HK-2 (cell line): ENCODE measurements around the gene KDM3B.
A peak's percentile ranks its signal among the peaks of the same experiment; 100 is the strongest.
"Not testable (repeated sequence)": the region's sequence is repeated elsewhere in the genome, so short reads cannot be mapped to it uniquely, and the experiment has no call there.

Source experiments
- DNase-seq: peaks from one replicate; pipeline ENCODE4 v3.0.0-alpha.2; 2018; ENCODE audit not compliant: unreplicated experiment

KDM3B gene

GRCh38 chr5:138389332-138389731 lies 36.8 kb downstream of the KDM3B start:
- no peak for DNase-seq

GRCh38 chr5:138389911-138390310 lies 37.4 kb downstream of the KDM3B start:
- not testable (repeated sequence) for DNase-seq

GRCh38 chr5:138391859-138392386 lies 39.4 kb downstream of the KDM3B start:
- DNase-seq = no peak

DNA sequence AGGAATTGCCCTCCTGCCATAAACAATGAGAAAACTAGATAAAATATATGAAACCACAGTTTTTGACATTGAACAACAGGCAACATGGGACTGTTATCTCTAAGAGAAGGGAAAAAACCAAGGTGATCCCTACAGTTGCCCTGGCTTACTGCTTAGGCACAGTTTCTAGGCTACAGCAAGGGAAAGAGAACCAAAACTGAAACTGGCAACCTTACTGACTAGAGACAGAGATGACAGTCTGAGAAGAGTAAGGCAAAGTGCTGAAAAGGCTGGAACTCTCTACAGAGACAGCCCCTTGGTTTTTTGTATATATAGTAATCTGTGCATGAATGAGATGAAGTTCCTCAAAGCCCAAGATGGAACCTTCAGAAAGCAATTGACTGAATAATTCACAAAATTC lies 50.2 kb downstream of the KDM3B start:
- DNase-seq = no peak

- no peak for DNase-seq
These were observed 55.5 kb downstream of the KDM3B start for GRCh38 chr5:138408023-138408422.

DNA sequence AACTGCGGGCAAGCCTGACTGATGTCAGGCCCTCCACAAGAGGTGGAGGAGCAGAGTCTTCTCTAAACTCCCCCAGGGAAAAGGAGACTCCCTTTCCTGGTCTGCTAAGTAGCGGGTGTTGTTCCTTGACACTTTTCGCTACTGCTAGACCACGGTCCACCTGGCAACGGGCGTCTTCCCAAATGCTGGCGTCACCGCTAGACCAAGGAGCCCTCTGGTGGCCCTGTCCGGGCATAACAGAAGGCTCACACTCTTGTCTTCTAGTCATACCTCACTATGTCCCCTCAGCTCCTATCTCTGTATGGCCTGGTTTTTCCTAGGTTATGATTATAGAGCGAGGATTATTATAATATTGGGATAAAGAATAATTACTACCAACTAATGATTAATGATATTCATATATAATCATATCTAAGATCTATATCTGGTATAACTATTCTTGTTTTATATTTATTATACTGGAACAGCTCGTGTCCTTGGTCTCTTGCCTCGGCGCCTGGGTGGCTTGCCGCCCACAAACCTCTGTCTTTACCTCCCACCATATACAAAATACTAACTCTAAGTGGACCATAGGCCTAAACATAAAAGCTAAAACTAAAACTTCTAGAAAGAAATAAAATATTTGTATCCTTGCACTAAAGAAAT lies 58.6 kb downstream of the KDM3B start:
- peak; percentile 18 for DNase-seq

DNA sequence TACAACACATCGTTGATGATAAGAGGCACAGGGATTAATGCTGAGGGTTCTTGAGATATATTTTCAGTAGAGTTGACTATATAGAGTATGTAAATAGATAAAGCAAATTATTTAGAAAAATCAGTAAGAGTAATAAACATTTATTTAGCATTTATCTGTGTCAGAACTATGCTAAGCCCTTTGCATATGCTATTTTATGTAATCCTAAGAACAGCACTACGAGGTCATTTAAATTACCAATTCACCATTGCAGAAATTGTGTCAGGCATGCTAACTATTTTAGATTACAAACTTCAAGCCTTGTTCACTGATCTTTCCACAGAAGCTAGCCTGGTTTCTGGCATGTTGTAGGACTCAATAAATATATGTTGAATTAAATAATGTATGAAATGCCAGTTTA lies 66.0 kb downstream of the KDM3B start:
- no peak for DNase-seq

DNA sequence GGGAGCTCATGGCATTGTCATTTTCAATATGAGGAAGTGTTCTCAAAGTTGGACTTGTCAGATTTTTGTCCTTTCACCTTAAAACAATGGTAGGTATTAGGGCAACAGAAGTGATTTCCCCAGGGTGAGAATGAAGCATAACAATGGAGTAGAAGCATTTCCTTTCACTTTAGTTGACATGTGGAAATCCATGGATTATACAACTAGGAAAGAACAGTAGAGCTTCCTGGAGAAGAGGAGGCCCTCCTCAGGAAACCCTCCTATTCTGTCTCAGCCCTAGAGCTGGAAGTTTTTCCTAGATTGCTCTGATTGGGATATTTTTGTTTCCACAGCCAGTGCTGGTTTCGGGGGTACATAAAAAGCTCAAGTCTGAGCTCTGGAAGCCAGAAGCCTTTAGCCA lies 72.6 kb downstream of the KDM3B start:
- no peak for DNase-seq

- DNase-seq = no peak
These were observed 83.5 kb downstream of the KDM3B start for GRCh38 chr5:138435943-138436342.

DNA sequence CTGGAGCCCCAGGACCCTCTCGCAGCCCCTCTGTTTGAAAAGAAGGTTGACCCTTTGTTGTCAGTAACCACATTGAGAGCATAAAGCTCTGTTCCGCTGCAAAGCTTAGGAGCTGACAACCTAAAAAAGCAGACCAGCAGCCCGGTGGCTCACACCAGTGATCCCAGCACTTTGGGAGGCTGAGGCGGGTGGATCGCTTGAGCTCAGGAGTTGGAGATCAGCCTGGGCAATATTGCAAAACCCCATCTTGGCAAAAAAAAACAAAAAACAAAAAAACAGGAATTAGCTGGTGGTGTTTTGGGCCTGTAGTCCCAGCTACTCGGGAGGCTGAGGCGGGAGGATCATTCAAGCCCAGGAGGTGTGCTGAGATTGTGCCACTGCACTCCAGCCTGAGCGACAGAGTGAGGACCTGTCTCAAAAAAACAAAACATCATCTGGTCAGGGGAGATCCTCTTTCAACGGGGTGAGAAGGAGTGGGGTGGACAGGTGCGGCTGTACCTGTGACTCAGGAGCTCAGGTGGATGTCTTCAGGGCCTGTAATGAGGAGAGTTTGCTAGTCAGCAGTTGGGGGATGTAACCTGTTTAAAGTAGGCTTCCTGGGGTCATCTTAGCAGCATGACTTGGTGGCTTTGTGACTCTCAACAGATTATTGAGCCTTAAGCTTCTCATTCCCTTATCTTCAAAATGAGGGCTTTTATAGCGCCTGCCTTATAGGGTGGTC lies 85.7 kb downstream of the KDM3B start:
- no peak for DNase-seq

DNA sequence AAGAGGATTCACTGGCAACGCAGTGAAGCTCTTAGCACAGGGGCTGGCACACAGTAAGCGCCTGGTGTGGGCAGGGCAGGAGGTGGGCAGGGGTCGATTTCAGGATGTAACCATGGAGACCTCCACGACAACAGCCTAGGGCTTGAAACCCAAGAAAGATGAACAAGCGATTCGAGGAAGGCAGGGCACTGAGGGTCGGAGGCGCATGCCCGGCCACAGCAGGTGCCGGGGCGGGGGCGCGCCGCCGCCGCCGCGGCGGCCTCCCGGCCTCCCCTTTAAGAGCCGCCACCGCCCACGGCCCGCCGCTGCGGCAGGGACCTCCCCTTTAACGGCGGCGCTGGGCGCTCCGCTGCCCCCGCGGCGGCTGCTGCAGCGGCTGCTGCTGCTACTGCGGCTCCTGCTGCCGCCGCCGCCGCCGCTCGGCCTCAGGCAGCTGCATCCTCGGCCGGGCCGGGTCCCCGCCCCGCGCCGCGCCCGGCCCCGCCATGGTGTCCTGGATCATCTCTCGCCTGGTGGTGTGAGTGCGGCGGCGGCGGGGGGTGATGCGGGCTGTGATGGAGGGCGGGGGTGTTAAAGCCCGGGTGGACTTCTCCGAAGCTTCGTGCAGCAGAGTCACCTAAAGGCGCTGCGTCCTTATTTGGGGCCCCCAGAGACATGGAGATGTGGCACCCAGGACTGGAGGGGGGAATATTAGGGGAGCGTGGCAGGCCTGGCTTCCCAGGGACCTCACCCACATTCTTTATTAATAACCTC lies 86.4 kb downstream of the KDM3B start, which contains the start of gene REEP2:
Gene REEP2 (plus strand): TSS at position 334 of the 753 bp plus-strand sequence. CDS start 152 bp downstream, at position 486.
- DNase-seq = peak; percentile 24

DNA sequence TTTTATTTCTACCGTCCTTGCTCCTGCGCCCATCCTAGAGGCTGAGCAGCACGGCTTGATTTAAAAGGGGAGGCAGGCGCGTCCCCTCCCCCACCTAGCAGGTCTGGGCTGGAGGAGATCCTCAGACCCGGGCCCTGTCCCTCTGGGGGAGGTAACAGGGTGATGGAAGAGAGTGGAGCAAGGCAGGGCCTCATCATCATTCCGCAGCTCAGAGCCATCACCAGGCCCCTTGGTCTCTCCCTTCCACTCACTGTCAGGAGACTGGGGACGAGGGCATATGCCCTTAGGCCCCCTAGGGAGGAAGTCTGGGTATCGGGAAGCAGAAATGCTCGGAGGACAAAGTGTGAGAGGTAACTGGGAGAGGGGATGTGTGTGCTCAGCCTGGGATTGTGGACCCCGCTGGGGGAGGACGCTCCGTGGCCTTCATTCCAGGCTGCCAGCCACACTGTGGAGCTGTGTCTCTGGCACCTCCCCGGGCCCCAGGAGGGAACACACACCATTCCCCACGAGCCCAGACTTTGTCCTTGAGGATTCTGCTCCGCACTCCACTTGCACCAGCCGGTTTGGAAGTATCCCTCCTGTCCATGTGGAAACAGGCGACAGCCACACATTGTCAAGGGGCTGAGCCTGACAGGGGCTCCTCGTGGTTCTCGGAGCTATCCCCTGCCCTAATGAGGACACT lies 87.1 kb downstream of the KDM3B start:
- no peak for DNase-seq

DNA sequence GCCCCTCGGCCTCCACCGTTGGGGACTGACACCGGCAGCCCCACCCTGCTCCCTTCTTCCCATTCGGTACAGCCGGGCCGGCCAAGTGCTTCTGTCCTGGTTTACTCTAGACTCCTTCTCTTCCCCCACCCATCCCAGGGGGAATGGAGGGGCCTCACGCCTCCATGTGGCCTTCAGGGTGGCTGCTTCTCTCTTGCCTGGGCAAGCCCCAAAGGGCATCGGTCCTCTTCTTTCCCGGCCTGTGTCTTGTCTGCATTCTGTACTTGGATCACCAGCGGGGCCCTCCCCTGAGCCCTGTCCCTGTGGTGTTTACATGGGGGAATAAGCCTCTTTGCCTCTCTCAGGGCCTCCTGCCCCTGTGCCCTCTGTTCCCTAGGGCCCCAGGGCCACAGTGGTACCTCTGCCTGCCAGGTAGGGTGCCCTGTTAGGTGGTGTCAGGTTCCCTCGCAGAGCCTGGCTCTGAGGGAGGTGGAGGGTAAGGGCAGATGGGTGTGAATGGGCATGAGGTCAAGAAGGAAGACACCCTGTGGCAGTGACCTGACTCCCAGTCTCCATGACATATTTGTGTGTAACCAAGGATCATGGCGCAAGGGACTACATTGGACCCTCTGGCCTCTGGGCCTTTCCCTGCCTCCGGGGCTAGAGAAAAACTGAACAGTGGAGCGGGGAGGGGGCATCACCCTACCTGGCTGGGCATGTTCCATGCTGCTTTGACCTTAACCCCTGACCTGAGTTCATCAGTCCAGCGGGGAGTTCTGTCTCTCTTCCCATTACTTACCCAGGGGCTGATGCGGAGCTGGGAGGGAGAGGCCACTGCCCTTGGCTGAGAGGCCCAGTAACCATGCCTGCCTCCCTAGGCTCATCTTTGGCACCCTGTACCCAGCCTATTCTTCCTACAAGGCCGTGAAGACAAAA lies 87.9 kb downstream of the KDM3B start:
- no peak for DNase-seq

GRCh38 chr5:138441221-138441620 lies 88.7 kb downstream of the KDM3B start:
- no peak for DNase-seq

DNA sequence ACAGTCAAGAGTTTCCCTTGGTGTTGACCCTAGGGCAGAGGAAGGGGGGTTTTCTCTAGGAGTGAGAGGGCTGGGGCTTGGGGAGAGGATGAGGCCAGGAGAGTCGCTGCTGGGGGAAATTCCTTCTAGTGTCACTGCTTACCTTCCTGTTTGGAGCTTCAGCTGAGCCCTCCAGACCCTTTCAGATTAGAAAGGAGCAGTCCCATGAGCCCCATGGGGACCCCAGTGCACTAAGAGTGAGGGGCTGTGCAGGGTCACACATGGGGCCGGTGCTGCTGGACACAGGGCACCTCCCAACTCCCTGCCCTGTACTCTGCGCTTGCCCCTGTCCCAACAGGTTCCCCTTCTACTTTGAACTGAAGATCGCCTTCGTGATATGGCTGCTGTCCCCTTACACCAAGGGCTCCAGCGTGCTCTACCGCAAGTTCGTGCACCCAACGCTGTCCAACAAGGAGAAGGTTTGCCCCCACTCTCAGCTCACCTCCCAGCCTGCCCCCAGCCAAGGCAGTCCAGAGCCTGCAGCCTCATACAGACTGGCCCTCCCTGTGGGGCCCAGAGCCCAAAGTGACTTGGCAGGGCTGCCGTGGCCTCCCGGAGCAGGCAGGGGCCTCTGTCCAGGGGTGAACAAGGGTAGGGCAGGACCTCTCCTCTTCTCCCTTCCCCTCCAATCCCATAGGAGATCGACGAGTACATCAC lies 91.7 kb downstream of the KDM3B start:
- DNase-seq = no peak

GRCh38 chr5:138444774-138445546 lies 92.5 kb downstream of the KDM3B start:
- no peak for DNase-seq

DNA sequence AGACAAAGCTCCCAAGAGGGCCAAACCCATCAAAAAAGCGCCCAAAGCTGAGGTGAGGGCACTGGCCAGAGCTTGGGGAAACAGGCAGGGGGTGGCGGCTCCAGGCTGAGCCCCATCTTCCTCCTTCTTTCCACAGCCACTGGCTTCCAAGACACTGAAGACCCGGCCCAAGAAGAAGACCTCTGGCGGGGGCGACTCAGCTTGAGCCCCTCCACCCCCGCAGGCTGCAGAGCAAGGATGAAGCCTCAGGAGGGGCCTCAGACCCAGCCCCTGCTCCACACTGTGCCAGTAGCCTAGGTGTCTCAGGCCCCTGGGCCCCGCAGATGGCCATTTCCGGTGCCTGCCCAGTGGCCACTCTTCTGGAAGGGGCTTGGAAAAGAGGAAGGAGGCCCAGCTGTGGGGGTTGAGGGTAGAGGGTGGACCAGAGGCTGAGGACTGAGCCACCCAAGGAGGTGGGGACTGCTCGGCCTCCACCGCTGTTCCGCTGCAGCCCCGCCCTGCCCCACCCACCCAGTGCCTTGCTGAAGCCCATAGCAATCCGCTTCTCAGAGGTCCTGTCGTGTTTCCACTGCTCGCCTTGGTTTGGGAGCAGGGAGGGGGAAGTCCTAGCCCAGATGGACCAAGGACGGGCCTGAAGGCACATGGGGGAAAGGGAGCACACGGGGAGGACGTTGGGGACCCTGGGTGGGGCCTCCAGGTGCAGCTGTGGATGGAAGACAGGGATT lies 93.2 kb downstream of the KDM3B start:
- DNase-seq = no peak

GRCh38 chr5:138448070-138448469 lies 95.6 kb downstream of the KDM3B start:
- DNase-seq = no peak
